ENCODE data around the gene LPCAT2. TPM values are rescaled to one million over a fixed set of nuclear protein-coding genes. Genes with fewer than 3 reads are reported as not detected.
A peak's percentile ranks its signal among the peaks of the same experiment; 100 is the strongest.

LPCAT2 gene
- total and polyA plus RNA-seq, 2 donors (not counting 3 experiments of a cell fraction or from before 2014, with no cell fraction given) = 64.5 to 72.9 TPM

- Histone ChIP-seq H3K27ac (ENCODE audit: insufficient read depth, low read depth, low read length) (no peak overlapping the region), H4K20me1 (replicated peaks; ENCODE audit: control insufficient read depth, extremely low read depth, insufficient read depth, low read length) (no peaks in the 10 kb centered on the region), H3K4me2 (ENCODE audit: insufficient read depth, low read length) (no peak overlapping the region), H3K9me1 (replicated peaks; ENCODE audit: control insufficient read depth, extremely low read depth, insufficient read depth, low read length) (no peaks in the 10 kb centered on the region), H3K79me2 (ENCODE audit: control insufficient read depth, insufficient read depth, low read length) (peaks cover 3% of the 10 kb centered on the region), H3K4me3 (replicated peaks in 1 of 3; ENCODE audit: insufficient read depth in 1 of 3, low read depth in 1 of 3, low read length in 3 of 3) (no peak overlapping the region), H3K9me3 (replicated peaks; ENCODE audit: control insufficient read depth, insufficient read depth, low read length) (no peaks in the 10 kb centered on the region), H3K4me1 (ENCODE audit: control insufficient read depth, extremely low read depth, insufficient read depth, low read length) (peaks cover 54% of the 10 kb centered on the region), H3K27me3 (ENCODE audit: control insufficient read depth in 2 of 2, insufficient read depth in 2 of 2, low read length in 2 of 2) (no peaks in the 10 kb centered on the region), H2AFZ (ENCODE audit: low read depth, low read length) (no peak overlapping the region), H3K36me3 (ENCODE audit: control insufficient read depth in 2 of 2, extremely low read depth in 1 of 2, insufficient read depth in 2 of 2, low read length in 2 of 2) (peaks cover 13 to 16% of the 10 kb centered on the region in 2 experiments), H3K9ac (replicated peaks; ENCODE audit: extremely low read depth, insufficient read depth, low read length) (no peak overlapping the region)
- DNase-seq (ENCODE audit: low read depth, low spot score) = no peak
- dilution Hi-C loops (cut with MboI; ENCODE audit: extremely low pct_ligation_motif_present, low sequenced_read_pairs) (no loop called here), intact Hi-C loops (cut with micrococcal nuclease) (no loop called here)
- ChIA-PET POLR2A (no interaction called here), CTCF (no interaction called here)
- TF ChIP-seq EZH2 (IDR thresholded peaks at IDR 0.05; ENCODE audit: borderline replicate concordance, low read depth, low read length, severe bottlenecking) (no peak), FOS (IDR thresholded peaks at IDR 0.05; ENCODE audit: borderline replicate concordance, insufficient read depth, low read length) (no peak), MYC (IDR thresholded peaks at IDR 0.05; ENCODE audit: low read depth, low read length) (no peak), POLR2A (IDR thresholded peaks at IDR 0.05; ENCODE audit: low read depth, low read length) (no peak)
- FAIRE-seq = no peak
- no TSS peak for BruUV-seq (replicated peaks)
Observed at GRCh38 chr16:55557186-55557585, 48.3 kb downstream of the LPCAT2 start.

GRCh38 chr16:55559233-55559632 is 50.4 kb downstream of the LPCAT2 start:
- Histone ChIP-seq H3K27ac (ENCODE audit: insufficient read depth, low read depth, low read length) (peak overlapping the region; percentile 68), H3K9me3 (replicated peaks; ENCODE audit: control insufficient read depth, insufficient read depth, low read length) (no peaks in the 10 kb centered on the region), H3K79me2 (ENCODE audit: control insufficient read depth, insufficient read depth, low read length) (peaks cover 3% of the 10 kb centered on the region), H3K9ac (replicated peaks; ENCODE audit: extremely low read depth, insufficient read depth, low read length) (peak overlapping the region; percentile 58), H3K4me2 (ENCODE audit: insufficient read depth, low read length) (peak overlapping the region; percentile 80), H3K36me3 (ENCODE audit: control insufficient read depth in 2 of 2, extremely low read depth in 1 of 2, insufficient read depth in 2 of 2, low read length in 2 of 2) (peaks cover 10 to 16% of the 10 kb centered on the region in 2 experiments), H2AFZ (ENCODE audit: low read depth, low read length) (no peak overlapping the region), H4K20me1 (replicated peaks; ENCODE audit: control insufficient read depth, extremely low read depth, insufficient read depth, low read length) (no peaks in the 10 kb centered on the region), H3K9me1 (replicated peaks; ENCODE audit: control insufficient read depth, extremely low read depth, insufficient read depth, low read length) (no peaks in the 10 kb centered on the region), H3K4me1 (ENCODE audit: control insufficient read depth, extremely low read depth, insufficient read depth, low read length) (peaks cover 69% of the 10 kb centered on the region), H3K4me3 (replicated peaks in 1 of 3; ENCODE audit: insufficient read depth in 1 of 3, low read depth in 1 of 3, low read length in 3 of 3) (peak overlapping the region in 1 of 3 experiments; percentile 42), H3K27me3 (ENCODE audit: control insufficient read depth in 2 of 2, insufficient read depth in 2 of 2, low read length in 2 of 2) (no peaks in the 10 kb centered on the region)
- DNase-seq (ENCODE audit: low read depth, low spot score) (peak; percentile 91), FAIRE-seq (peak; percentile 83)
- dilution Hi-C loops (cut with MboI; ENCODE audit: extremely low pct_ligation_motif_present, low sequenced_read_pairs) = no loop called here
- CTCF ChIA-PET = interaction anchor here (1.0 to 2.8 kb wide), 10 partner anchors 8 to 142 kb away, joined by 3 to 10 read pairs (median 4); no protein-coding TSS in a partner anchor
- TF ChIP-seq FOS (IDR thresholded peaks at IDR 0.05; ENCODE audit: borderline replicate concordance, insufficient read depth, low read length) = no peak
- TF ChIP-seq GATA2 (IDR thresholded peaks at IDR 0.05; ENCODE audit: insufficient read depth, insufficient read length, low read depth, low read length) = no peak
- peak; percentile 70 for TF ChIP-seq POLR2AphosphoS5 (IDR thresholded peaks at IDR 0.05; ENCODE audit: insufficient read depth, low read depth, low read length)
- no TSS peak for BruUV-seq (replicated peaks)
- POLR2A ChIA-PET = interaction anchor here (0.6 kb wide), 1 partner anchor 21 kb away, joined by 3 read pairs; no protein-coding TSS in a partner anchor
- intact Hi-C loops (cut with micrococcal nuclease) = loop anchor here (1.0 to 2.0 kb wide), 3 partner anchors 54 to 94 kb away; no protein-coding TSS in a partner anchor
